Transverse colon (tissue), 4 donors: ENCODE data around the gene EPHB2. TPM values are rescaled to one million over a fixed set of nuclear protein-coding genes. Genes with fewer than 3 reads are reported as not detected.

Experiments used
- DNase-seq: peaks from one replicate; pipeline ENCODE4 v3.0.0-alpha.2; 2019
- H3K27ac ChIP-seq, 4 donors: fragments of 200-600 bp; sonication (generic); 2 replicates each; pipeline ENCODE4 v1.5.1; 2016 to 2018; ENCODE audit warnings: inconsistent platforms in 4 of 4
- H3K27me3 ChIP-seq: fragments of 200-600 bp; sonication (generic); 2 replicates; pipeline ENCODE4 v1.5.1; 2017; ENCODE audit warnings: inconsistent platforms
- H3K36me3 ChIP-seq, 4 donors: fragments of 200-600 bp; sonication (generic); 2 replicates each; pipeline ENCODE4 v1.5.1; 2017 to 2019; ENCODE audit warnings: inconsistent platforms in 4 of 4
- H3K4me1 ChIP-seq, 4 donors: fragments of 200-600 bp; sonication (generic); 2 replicates each; pipeline ENCODE4 v1.5.1; 2017 to 2020; ENCODE audit warnings: inconsistent platforms in 4 of 4
- H3K4me3 ChIP-seq, 4 donors: fragments of 200-600 bp; sonication (generic); 1 replicate in 1 of 4; 2 replicates in 3 of 4; pipeline versions ENCODE4 v1.5.1 to v1.6.1; 2017 to 2019; ENCODE audit warnings: inconsistent platforms in 4 of 4
- H3K9me3 ChIP-seq, 2 donors: fragments of 200-600 bp; sonication (generic); 2 replicates each; pipeline ENCODE4 v1.5.1; 2017 to 2019; ENCODE audit warnings: inconsistent platforms in 2 of 2
- CTCF ChIP-seq, 5 experiments: fragments of 200-600 bp in 3 of 5; fragments of 450-650 bp in 2 of 5; sonication (generic) in 3 of 5; IDR thresholded peaks; 1 replicate in 2 of 5; 2 replicates in 3 of 5; pipeline ENCODE4 v1.5.1; 2016 to 2017; ENCODE audit warnings: antibody characterized with exemption in 5 of 5, inconsistent platforms in 3 of 5, mild to moderate bottlenecking in 2 of 5, moderate library complexity in 1 of 5
- EP300 ChIP-seq: sonication (generic); formaldehyde crosslinking; IDR thresholded peaks from one replicate; pipeline ENCODE4 v1.6.1; 2017; ENCODE audit warnings: antibody characterized with exemption, low read depth
- POLR2A ChIP-seq: fragments of 450-650 bp; IDR thresholded peaks from one replicate; pipeline ENCODE4 v1.6.1; 2016; ENCODE audit warnings: antibody characterized with exemption, mild to moderate bottlenecking, moderate library complexity
- POLR2AphosphoS5 ChIP-seq, 3 donors: sonication (generic); formaldehyde crosslinking; IDR thresholded peaks; one replicate each; pipeline ENCODE4 v1.6.1; 2016; ENCODE audit warnings: antibody characterized with exemption in 3 of 3
- WGBS, 2 donors: methylation state at CpG; one replicate each; pipeline ENCODE4 v1.1.5; 2018; ENCODE audit warnings: low coverage in 1 of 2; 5-methylcytosine and 5-hydroxymethylcytosine counted together
- in situ Hi-C, 4 donors: fragments of 200-750 bp; cut with MboI; loops; one replicate each; pipeline versions ENCODE4 v1.15.0 to v1.15.1; 2017; ENCODE audit warnings: low sequenced_read_pairs in 3 of 4, low pct_ligation_motif_present in 1 of 4, low pct_unique_long_range_greater_than_20kb in 1 of 4
- intact Hi-C: fragments of 100-400 bp; cut with DNase I; formaldehyde crosslinking; loops from one replicate; pipeline ENCODE4 v1.15.1; 2023; ENCODE audit warnings: low total_unique reads
- total RNA-seq, 4 donors: library from RNA; depleted of rRNA; stranded (reverse); fragments of >200 nt; gene quantifications; one replicate each; pipeline ENCODE4 v1.1.0, GENCODE V29; 2016

Gene EPHB2
- total RNA-seq, 4 donors from 2014 or later, result 3.0 to 152 (median 27.9) TPM

- peak; percentile 47 for DNase-seq
- in situ Hi-C loops, result loop anchor here in 1 of 4 donors (25.0 kb wide), 1 partner anchor 150 kb away; no protein-coding TSS in a partner anchor
- Histone ChIP-seq H3K9me3 (no peaks in the 10 kb centered on the region), H3K36me3 (no peaks in the 10 kb centered on the region), H3K4me3 (peak overlapping the region; percentile 37 to 64 (median 58)), H3K27me3 (peaks cover 4% of the 10 kb centered on the region), H3K27ac (peak overlapping the region; percentile 73 to 80 (median 76)), H3K4me1 (peaks cover 3 to 46% (median 36%) of the 10 kb centered on the region in 4 donors)
- 9 to 60% methylated on average over 2 to 50 of the region's 53 CpGs for WGBS, 2 donors
- TF ChIP-seq POLR2A, result peak; percentile 30
- TF ChIP-seq CTCF (IDR thresholded peaks at IDR 0.05), result peak in 2 of 5 experiments; percentile 11 to 13
- peak; percentile 28 to 63 (median 34) for TF ChIP-seq POLR2AphosphoS5 (IDR thresholded peaks at IDR 0.05)
- TF ChIP-seq EP300, result no peak
- intact Hi-C loops, result no loop called here
These were observed 1.2 kb downstream of the EPHB2 start for GRCh38 chr1:22711591-22712501.

DNA sequence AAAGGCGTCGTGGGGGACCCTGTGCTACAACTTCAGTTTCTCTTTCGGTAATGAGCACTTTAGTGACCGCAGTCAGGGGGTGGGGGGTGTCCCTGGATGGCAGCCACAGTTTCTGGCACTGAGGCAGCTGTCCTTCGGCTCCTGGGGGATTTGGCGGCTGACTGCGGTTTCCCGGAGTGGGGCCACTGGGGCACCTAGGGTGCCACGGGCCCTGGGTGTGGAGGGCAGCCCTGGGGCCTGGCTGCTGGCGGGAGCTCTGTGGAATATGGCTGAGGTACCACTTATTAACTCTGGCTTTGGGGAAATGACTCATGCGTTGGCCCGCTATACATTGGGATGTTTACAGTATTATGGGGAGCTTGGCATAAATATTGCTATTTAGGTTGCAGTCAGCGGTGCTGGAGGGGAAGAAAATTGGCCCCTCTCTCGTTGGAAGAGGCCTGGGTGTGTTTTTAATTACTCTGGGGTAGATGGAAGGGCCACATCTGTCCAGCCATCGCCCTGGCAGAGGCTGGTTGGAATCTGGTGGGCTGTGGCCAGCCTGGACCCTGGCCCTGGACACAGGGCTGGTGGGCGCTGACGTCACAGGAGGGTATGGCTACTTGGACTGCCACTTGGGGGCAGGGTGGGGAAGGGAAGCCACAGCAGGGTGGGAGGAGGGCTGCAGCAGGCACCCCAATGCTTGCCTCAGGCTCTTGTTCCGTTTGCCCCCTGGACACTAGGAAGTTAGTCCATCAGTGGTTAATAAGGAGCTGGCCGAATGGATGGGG, 2.0 kb downstream of the EPHB2 start:
- peak overlapping the region in 3 of 4 donors; percentile 57 to 64 (median 58) for H3K4me3 ChIP-seq
- peak; percentile 48 for DNase-seq

DNA sequence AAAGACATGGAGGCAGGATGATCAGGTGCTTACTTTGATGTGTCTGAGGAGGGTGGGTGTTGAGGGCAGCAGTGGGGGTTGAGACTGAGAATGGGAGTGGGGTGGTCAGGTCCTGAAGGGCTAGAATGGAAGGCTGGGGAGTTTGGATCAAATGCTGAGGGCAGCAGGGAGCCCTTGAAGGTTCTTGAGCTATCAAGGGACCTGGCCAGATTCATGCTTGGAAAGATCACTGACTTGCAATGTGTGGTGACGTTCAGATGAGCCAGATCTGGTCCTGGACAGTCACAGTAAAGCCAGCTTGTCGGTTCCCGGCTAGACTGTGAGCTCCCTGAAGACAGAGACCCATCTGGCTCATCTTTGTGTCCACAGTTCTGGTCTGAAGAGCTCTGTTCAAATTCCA, 3.8 kb downstream of the EPHB2 start:
- Histone ChIP-seq H3K4me3 (no peak overlapping the region), H3K36me3 (no peaks in the 10 kb centered on the region), H3K4me1 (peaks cover 6 to 63% (median 48%) of the 10 kb centered on the region in 4 donors), H3K9me3 (no peaks in the 10 kb centered on the region), H3K27me3 (peaks cover 4% of the 10 kb centered on the region), H3K27ac (peak overlapping the region in 1 of 4 donors; percentile 5)
- no peak for TF ChIP-seq POLR2AphosphoS5 (IDR thresholded peaks at IDR 0.05)
- TF ChIP-seq CTCF (IDR thresholded peaks at IDR 0.05), result no peak
- no peak for TF ChIP-seq EP300
- no peak for TF ChIP-seq POLR2A
- WGBS, 2 donors, result 55% methylated on average over 3 of the region's 3 CpGs; no CpG with 5 or more reads in 1 of the 2 donors
- no peak for DNase-seq
- intact Hi-C loops, result no loop called here
- in situ Hi-C loops, result loop anchor here in 1 of 4 donors (25.0 kb wide), 1 partner anchor 148 kb away; no protein-coding TSS in a partner anchor

More for the DNA sequence above, 2.0 kb downstream of the EPHB2 start:
- TF ChIP-seq EP300 (no peak), POLR2AphosphoS5 (IDR thresholded peaks at IDR 0.05) (no peak), POLR2A (no peak), CTCF (IDR thresholded peaks at IDR 0.05) (no peak)
- intact Hi-C loops (no loop called here), in situ Hi-C loops (loop anchor here in 1 of 4 donors (25.0 kb wide), 1 partner anchor 150 kb away; no protein-coding TSS in a partner anchor)
- H3K27me3 ChIP-seq, result peaks cover 4% of the 10 kb centered on the region
- peak overlapping the region; percentile 73 to 80 (median 76) for H3K27ac ChIP-seq
- H3K9me3 ChIP-seq, result no peaks in the 10 kb centered on the region
- H3K4me1 ChIP-seq, result peaks cover 6 to 55% (median 43%) of the 10 kb centered on the region in 4 donors
- no peaks in the 10 kb centered on the region for H3K36me3 ChIP-seq
- WGBS, 2 donors, result 24% methylated on average over 19 of the region's 19 CpGs; no CpG with 5 or more reads in 1 of the 2 donors
